Thoracic aorta (tissue), 2 donors: ENCODE data around the gene RAB20. TPM values are rescaled to one million over a fixed set of nuclear protein-coding genes. Genes with fewer than 3 reads are reported as not detected.
"Not testable (repeated sequence)": the region's sequence is repeated elsewhere in the genome, so short reads cannot be mapped to it uniquely, and the experiment has no call there.

ENCODE experiments used
- ATAC-seq: fragments of 150-250 bp; one replicate; pipeline ENCODE4 v1.8.0; 2017; ENCODE audit warnings: low read depth; ENCODE audit not compliant: insufficient number of reproducible peaks, low FRiP score
- DNase-seq: peaks from one replicate; pipeline ENCODE4 v3.0.0-alpha.2; 2020; ENCODE audit warnings: low spot score
- H3K27ac ChIP-seq, 2 donors: fragments of 200-600 bp; sonication (generic); 1 replicate in 1 of 2; 2 replicates in 1 of 2; pipeline ENCODE4 v1.5.1; 2016; ENCODE audit warnings: mild to moderate bottlenecking in 2 of 2, moderate library complexity in 2 of 2
- H3K27me3 ChIP-seq: fragments of 200-600 bp; sonication (generic); replicated peaks from 2 replicates; pipeline ENCODE4 v1.6.0; 2016; ENCODE audit warnings: mild to moderate bottlenecking; ENCODE audit not compliant: insufficient read depth
- H3K36me3 ChIP-seq: fragments of 200-600 bp; sonication (generic); one replicate; pipeline ENCODE4 v1.5.1; 2016
- H3K4me1 ChIP-seq, 2 donors: fragments of 200-600 bp; sonication (generic); 1 replicate in 1 of 2; 2 replicates in 1 of 2; pipeline versions ENCODE4 v1.5.1 to v1.6.0; 2016; ENCODE audit warnings: low read depth in 2 of 2, mild to moderate bottlenecking in 1 of 2; ENCODE audit not compliant: control insufficient read depth in 1 of 2
- H3K4me3 ChIP-seq: fragments of 200-600 bp; sonication (generic); 2 replicates; pipeline ENCODE4 v1.5.1; 2016; ENCODE audit warnings: mild to moderate bottlenecking
- H3K9me3 ChIP-seq: fragments of 200-600 bp; sonication (generic); 2 replicates; pipeline ENCODE4 v1.5.1; 2016
- total RNA-seq, 2 donors: library from RNA; depleted of rRNA; stranded (reverse); fragments of >200 nt; gene quantifications; one replicate each; pipeline versions ENCODE4 v1.1.0 to v1.2.3, GENCODE V29; 2016
- TF ChIP-seq, protein P1 (sequence below): fragments of 200-600 bp; sonication (generic); IDR thresholded peaks from one replicate; pipeline ENCODE4 v1.5.1; 2019; ENCODE audit warnings: antibody characterized with exemption

RAB20 gene
- total RNA-seq, 2 donors from 2014 or later, result 22.6 to 34.5 TPM

DNA sequence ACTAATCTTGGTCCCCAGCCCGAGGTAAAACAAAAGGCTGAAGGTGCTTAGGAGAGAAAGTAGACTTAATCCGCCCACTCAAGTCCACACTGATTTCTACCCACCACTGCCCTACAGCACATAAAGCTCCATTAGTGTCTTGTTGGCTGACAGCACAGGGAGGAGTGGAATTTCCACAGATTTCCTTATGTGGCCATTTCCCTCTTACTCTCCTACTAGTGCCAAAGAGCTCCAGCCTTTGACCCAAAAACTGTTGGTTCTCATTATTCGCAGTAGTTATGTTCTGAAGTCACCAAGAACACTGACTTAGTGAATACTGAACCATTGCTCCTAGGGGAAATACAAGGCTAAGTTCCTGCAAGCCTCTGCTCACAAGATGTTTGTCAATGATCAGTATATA is 61.2 kb downstream of the RAB20 start:
- ATAC-seq (no peak), DNase-seq (no peak)
- H3K9me3 ChIP-seq, result no peaks in the 10 kb centered on the region
- H3K4me3 ChIP-seq, result no peak overlapping the region
- TF ChIP-seq, protein P1, sequence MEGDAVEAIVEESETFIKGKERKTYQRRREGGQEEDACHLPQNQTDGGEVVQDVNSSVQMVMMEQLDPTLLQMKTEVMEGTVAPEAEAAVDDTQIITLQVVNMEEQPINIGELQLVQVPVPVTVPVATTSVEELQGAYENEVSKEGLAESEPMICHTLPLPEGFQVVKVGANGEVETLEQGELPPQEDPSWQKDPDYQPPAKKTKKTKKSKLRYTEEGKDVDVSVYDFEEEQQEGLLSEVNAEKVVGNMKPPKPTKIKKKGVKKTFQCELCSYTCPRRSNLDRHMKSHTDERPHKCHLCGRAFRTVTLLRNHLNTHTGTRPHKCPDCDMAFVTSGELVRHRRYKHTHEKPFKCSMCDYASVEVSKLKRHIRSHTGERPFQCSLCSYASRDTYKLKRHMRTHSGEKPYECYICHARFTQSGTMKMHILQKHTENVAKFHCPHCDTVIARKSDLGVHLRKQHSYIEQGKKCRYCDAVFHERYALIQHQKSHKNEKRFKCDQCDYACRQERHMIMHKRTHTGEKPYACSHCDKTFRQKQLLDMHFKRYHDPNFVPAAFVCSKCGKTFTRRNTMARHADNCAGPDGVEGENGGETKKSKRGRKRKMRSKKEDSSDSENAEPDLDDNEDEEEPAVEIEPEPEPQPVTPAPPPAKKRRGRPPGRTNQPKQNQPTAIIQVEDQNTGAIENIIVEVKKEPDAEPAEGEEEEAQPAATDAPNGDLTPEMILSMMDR, result no peak
- no peaks in the 10 kb centered on the region for H3K27me3 ChIP-seq
- H3K27ac ChIP-seq, result no peak overlapping the region
- H3K36me3 ChIP-seq, result peaks cover 82% of the 10 kb centered on the region
- H3K4me1 ChIP-seq, result no peaks in the 10 kb centered on the region

GRCh38 chr13:110499621-110500281 is 61.8 kb downstream of the RAB20 start:
- TF ChIP-seq, protein P1, result no peak
- H3K36me3 ChIP-seq, result peaks cover 86% of the 10 kb centered on the region
- H3K4me1 ChIP-seq, result no peaks in the 10 kb centered on the region

DNA sequence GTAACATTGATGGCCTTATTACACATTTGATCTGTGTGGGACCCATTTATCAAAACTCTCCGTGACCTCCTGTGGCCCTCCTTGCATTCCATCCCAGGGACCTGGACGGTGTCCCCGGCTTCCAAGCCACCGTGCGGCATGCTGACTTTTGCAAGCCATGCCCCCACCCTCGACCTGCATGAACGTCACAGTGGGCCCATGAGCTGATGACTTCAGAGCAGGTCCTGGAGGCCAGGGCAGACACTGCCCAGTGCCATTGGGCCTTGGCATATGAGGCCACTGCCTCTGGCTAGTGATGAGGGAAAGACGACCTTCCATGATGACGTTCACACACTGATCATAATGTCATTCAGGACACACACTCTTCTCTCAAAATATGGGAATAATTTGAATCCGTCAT is 62.8 kb downstream of the RAB20 start:
- Histone ChIP-seq H3K9me3 (no peaks in the 10 kb centered on the region), H3K4me3 (no peak overlapping the region), H3K4me1 (no peaks in the 10 kb centered on the region), H3K36me3 (peaks cover 81% of the 10 kb centered on the region), H3K27me3 (no peaks in the 10 kb centered on the region), H3K27ac (no peak overlapping the region)
- TF ChIP-seq, protein P1, result no peak
- no peak for ATAC-seq
- no peak for DNase-seq

More at GRCh38 chr13:110499621-110500281, 61.8 kb downstream of the RAB20 start:
- Histone ChIP-seq H3K4me3 (no peak overlapping the region), H3K27me3 (no peaks in the 10 kb centered on the region), H3K27ac (no peak overlapping the region), H3K9me3 (no peaks in the 10 kb centered on the region)
- ATAC-seq, result no peak
- DNase-seq, result no peak

DNA sequence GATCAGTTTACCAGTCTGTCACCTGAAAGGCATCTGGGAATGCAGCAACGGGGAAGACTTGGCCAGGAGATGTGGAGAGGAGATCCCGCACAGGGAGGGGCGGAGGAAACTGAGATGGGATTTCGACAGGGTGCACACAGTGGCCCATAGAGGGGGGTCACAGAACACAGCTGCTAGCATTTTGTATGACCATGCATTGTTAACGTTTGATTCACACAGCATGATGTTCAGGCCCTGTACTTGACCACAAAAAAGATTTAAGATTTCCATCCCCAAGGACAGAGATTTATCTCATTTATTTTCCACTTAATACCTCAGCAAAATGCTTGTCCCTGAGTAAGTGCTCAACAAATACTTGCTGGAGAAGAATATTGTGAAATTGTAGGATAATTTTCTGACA is 63.2 kb downstream of the RAB20 start:
- no peak overlapping the region for H3K27ac ChIP-seq
- H3K36me3 ChIP-seq, result peaks cover 81% of the 10 kb centered on the region
- H3K4me1 ChIP-seq, result no peaks in the 10 kb centered on the region
- no peak overlapping the region for H3K4me3 ChIP-seq
- TF ChIP-seq, protein P1, result no peak
- no peaks in the 10 kb centered on the region for H3K9me3 ChIP-seq
- no peaks in the 10 kb centered on the region for H3K27me3 ChIP-seq
- ATAC-seq, result no peak
- no peak for DNase-seq

DNA sequence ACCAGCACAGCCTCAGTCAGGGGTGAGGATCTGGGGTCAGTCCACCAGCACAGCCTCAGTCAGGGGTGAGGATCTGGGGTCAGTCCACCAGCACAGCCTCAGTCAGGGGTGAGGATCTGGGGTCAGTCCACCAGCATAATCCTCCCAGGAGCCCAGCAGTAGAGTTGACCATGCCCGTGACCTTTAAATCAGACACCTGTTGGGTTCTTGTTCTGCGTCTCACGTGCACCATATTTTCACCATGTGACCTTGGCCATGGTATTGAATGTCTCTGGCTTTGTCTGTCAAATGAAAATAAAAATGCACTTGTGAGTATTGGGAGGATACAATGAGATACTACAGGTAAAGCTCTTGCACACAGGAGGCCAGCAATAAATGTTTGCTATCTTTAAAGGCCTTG is 63.6 kb downstream of the RAB20 start:
- ATAC-seq, H3K27me3 ChIP-seq, H3K4me3 ChIP-seq, H3K4me1 ChIP-seq, H3K9me3 ChIP-seq, H3K27ac ChIP-seq, DNase-seq: not testable (repeated sequence)
- peaks cover 81% of the 10 kb centered on the region for H3K36me3 ChIP-seq

GRCh38 chr13:110497003-110497402 is 64.5 kb downstream of the RAB20 start:
- no peak overlapping the region for H3K27ac ChIP-seq
- no peaks in the 10 kb centered on the region for H3K9me3 ChIP-seq
- H3K27me3 ChIP-seq, result no peaks in the 10 kb centered on the region
- no peak for DNase-seq
- no peak for ATAC-seq
- no peaks in the 10 kb centered on the region for H3K4me1 ChIP-seq
- TF ChIP-seq, protein P1, result no peak
- no peak overlapping the region for H3K4me3 ChIP-seq
- H3K36me3 ChIP-seq, result peaks cover 80% of the 10 kb centered on the region
